Upper lobe of right lung (tissue), 1 donor: ENCODE measurements around the gene CACNA2D2. TPM values are rescaled to one million over a fixed set of nuclear protein-coding genes. Genes with fewer than 3 reads are reported as not detected.

Source experiments
- ATAC-seq: fragments of 200-7000 bp; cut with Tn5 transposase; one replicate; pipeline ENCODE4 v1.9.1; 2020; ENCODE audit warnings: mild to moderate bottlenecking, moderate library complexity
- DNase-seq: peaks from one replicate; pipeline ENCODE4 v3.0.0-alpha.2; 2020
- H3K27ac ChIP-seq: fragments of 200-600 bp; one replicate; pipeline ENCODE4 v1.8.0; 2022
- H3K27me3 ChIP-seq: fragments of 200-600 bp; one replicate; pipeline ENCODE4 v1.8.0; 2022; ENCODE audit warnings: mild to moderate bottlenecking
- H3K36me3 ChIP-seq: fragments of 200-600 bp; one replicate; pipeline ENCODE4 v1.8.0; 2022
- H3K4me1 ChIP-seq: fragments of 200-600 bp; one replicate; pipeline ENCODE4 v1.8.0; 2022
- H3K4me3 ChIP-seq: fragments of 200-600 bp; one replicate; pipeline ENCODE4 v1.8.0; 2022; ENCODE audit warnings: mild to moderate bottlenecking
- H3K9me3 ChIP-seq: fragments of 200-600 bp; one replicate; pipeline ENCODE4 v1.8.0; 2022
- CTCF ChIP-seq: fragments of 200-600 bp; IDR thresholded peaks from one replicate; pipeline ENCODE4 v1.8.0; 2022; ENCODE audit warnings: antibody characterized with exemption
- intact Hi-C: fragments of 100-400 bp; cut with DNase I; formaldehyde crosslinking; loops from one replicate; pipeline ENCODE4 v1.11.0; 2022
- total RNA-seq: library from RNA; stranded (reverse); fragmentation: NEBNext Ultra II Directional; extraction: Animal tissue kit (Norgen Biotek cat#: 25700); gene quantifications from one replicate; pipeline ENCODE4 v1.2.1, GENCODE V29; 2021
- donor health status: DM: no; HTN: yes; CAD: no; lungs with severe emphysema.

CACNA2D2 gene
- total RNA-seq, 1 donor from 2014 or later: 119 TPM

- Histone ChIP-seq H3K27me3 (no peaks in the 10 kb centered on the region), H3K36me3 (peaks cover 33% of the 10 kb centered on the region), H3K4me1 (peaks cover 76% of the 10 kb centered on the region), H3K27ac (peak overlapping the region; percentile 98), H3K9me3 (no peaks in the 10 kb centered on the region), H3K4me3 (peak overlapping the region; percentile 66)
- DNase-seq: no peak
- no peak for TF ChIP-seq CTCF
- ATAC-seq: no peak
- intact Hi-C loops: no loop called here
Observed at GRCh38 chr3:50319894-50320625, 183.4 kb downstream of the CACNA2D2 start.

DNA sequence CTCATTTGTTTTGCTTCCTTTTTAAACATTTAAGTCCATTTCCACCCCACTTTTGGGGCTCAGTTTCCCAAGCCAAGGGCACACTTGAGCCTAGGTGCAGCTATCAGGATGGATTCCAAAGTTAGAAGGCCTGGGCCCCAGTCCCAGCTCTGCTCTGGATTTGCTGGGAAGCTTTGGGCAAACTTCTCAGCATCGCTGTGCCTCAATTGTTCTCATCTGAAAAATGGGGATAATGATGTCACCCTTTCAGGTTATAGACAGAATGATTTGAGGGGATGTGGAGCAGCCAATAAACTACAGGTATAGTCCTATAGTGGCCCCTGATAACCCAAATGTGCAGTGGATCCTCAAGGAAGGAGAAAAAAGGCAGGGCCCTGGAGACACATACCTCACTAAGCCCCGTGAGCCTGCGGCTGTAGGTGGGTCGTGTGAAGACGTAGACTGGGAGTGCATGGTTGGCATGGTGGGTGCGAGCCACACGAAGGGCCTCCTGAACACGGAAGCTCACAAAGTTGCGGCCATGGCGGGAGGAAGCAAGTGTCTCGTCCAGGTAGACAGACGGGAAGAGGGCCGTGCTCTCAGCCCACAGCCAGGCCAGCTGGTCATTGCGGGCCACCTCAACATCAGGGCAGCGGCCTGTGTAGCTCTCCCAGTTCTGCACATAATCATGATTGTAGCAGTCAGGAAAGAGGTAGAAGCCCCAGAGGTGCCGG lies 184.1 kb downstream of the CACNA2D2 start:
- DNase-seq: no peak
- Histone ChIP-seq H3K4me1 (peaks cover 70% of the 10 kb centered on the region), H3K27me3 (no peaks in the 10 kb centered on the region), H3K36me3 (peaks cover 33% of the 10 kb centered on the region), H3K4me3 (peak overlapping the region; percentile 66), H3K9me3 (no peaks in the 10 kb centered on the region), H3K27ac (peak overlapping the region; percentile 98)
- intact Hi-C loops: no loop called here
- no peak for TF ChIP-seq CTCF
- no peak for ATAC-seq

DNA sequence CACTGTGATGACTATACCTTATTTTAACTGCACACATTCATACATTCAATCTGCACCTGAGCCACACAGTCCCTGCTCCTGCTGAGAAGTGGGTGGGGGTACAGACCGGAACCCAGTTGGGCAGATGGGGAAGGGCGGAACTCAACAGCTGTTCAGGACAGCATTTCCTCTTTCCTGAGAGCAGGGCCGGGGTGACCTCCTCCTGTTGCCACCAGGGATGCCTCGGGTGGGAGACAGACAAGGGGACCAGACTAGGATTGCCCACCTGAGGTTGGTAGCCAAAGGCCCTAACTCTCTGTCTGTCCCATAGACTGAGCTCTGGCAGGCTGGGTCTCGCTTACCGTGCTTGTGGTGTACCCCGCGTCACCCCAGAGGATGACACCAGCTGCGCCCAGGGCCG lies 184.8 kb downstream of the CACNA2D2 start:
- peak overlapping the region; percentile 66 for H3K4me3 ChIP-seq
- DNase-seq: no peak
- intact Hi-C loops: no loop called here
- peak overlapping the region; percentile 98 for H3K27ac ChIP-seq
- no peak for ATAC-seq
- no peaks in the 10 kb centered on the region for H3K9me3 ChIP-seq
- peaks cover 64% of the 10 kb centered on the region for H3K4me1 ChIP-seq
- TF ChIP-seq CTCF: no peak
- H3K27me3 ChIP-seq: no peaks in the 10 kb centered on the region
- peaks cover 33% of the 10 kb centered on the region for H3K36me3 ChIP-seq

DNA sequence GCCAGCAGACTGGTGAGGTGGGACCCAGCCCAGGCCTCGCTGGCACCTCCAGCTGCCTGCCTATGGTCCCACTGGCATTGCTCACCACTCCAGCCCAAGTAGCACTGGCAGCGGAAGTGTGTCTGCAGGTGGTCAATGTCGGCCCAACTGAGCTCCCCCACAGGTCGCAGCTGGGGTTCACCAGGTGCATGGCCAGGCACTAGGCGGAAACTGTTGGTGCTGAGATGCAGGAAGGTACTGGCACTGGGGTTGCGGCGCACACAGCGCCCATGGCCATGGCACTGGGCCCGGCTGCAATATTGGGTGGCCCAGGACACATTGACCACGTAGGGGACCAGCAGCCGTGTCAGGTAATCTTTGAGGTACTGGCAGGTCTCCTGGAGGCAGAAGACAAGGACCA lies 185.3 kb downstream of the CACNA2D2 start:
- intact Hi-C loops: no loop called here
- no peaks in the 10 kb centered on the region for H3K9me3 ChIP-seq
- H3K4me1 ChIP-seq: peaks cover 62% of the 10 kb centered on the region
- no peaks in the 10 kb centered on the region for H3K27me3 ChIP-seq
- H3K27ac ChIP-seq: peak overlapping the region; percentile 79
- peak overlapping the region; percentile 66 for H3K4me3 ChIP-seq
- no peak for ATAC-seq
- no peak for TF ChIP-seq CTCF
- peaks cover 33% of the 10 kb centered on the region for H3K36me3 ChIP-seq
- no peak for DNase-seq

- no peak for ATAC-seq
- Histone ChIP-seq H3K27me3 (no peaks in the 10 kb centered on the region), H3K36me3 (peaks cover 33% of the 10 kb centered on the region), H3K27ac (peak overlapping the region; percentile 79), H3K4me1 (peaks cover 54% of the 10 kb centered on the region), H3K4me3 (peak overlapping the region; percentile 66), H3K9me3 (no peaks in the 10 kb centered on the region)
- no peak for TF ChIP-seq CTCF
- intact Hi-C loops: no loop called here
- peak; percentile 73 for DNase-seq
Observed at GRCh38 chr3:50317300-50317699, 186.1 kb downstream of the CACNA2D2 start.
